H4 (cell line): ENCODE measurements around the gene CEP20. TPM values are rescaled to one million over a fixed set of nuclear protein-coding genes. Genes with fewer than 3 reads are reported as not detected.

Experiments
- DNase-seq: peaks from one replicate; pipeline ENCODE4 v3.0.0-alpha.2; 2015; ENCODE audit warnings: low spot score
- total RNA-seq: library from RNA; depleted of rRNA; stranded (reverse); fragments of >200 nt; shearing (Covaris generic); gene quantifications from 2 replicates; pipeline ENCODE4 v1.2.3, GENCODE V29; 2014; rRNA removed

CEP20 gene
- total RNA-seq, 1 experiment from 2014 or later = 87.2 TPM

GRCh38 chr16:15833541-15833940 lies 54.9 kb downstream of the CEP20 start:
- DNase-seq = no peak

DNA sequence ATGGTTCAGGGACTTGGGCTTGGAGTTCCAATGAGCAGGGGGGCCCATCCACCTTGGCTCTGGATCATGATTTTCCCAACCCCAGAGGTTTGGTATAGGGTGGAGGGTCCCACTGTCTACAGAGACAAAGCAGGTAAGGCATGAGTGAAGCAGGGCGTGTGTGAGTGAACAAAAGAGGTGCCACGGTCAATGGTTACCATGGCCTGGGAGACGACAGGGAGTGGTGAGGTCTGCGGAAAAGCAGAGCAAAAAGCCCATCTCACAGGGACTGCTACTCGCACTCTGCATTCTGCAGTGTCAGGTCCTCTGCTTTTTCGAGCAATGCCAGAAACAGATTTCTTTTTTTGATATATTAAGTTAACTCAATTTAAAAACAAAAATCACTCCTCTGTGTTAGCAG lies 56.2 kb downstream of the CEP20 start:
- DNase-seq = no peak

GRCh38 chr16:15830832-15831451 lies 57.5 kb downstream of the CEP20 start:
- DNase-seq = no peak

DNA sequence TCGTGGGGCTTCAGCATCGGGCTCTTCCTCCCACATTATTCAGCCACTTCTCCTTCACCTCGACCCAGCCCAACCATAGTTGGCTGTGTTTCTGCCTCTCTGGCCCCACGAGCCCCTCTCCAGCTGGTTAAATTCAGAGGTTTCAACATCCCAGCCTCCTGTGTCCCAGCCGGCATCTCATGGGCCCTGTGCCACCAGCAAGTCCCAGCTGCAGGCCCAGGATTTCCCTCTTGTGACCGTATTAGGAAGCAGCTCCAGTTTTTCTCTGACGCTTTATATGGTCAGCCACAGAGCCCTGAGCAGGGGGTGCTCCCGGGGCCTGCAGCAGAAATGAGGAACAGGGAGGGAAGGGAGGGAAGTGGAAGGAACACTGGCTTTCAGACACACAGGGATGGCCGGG lies 58.9 kb downstream of the CEP20 start:
- DNase-seq = no peak

GRCh38 chr16:15827709-15828343 lies 60.6 kb downstream of the CEP20 start:
- no peak for DNase-seq

DNA sequence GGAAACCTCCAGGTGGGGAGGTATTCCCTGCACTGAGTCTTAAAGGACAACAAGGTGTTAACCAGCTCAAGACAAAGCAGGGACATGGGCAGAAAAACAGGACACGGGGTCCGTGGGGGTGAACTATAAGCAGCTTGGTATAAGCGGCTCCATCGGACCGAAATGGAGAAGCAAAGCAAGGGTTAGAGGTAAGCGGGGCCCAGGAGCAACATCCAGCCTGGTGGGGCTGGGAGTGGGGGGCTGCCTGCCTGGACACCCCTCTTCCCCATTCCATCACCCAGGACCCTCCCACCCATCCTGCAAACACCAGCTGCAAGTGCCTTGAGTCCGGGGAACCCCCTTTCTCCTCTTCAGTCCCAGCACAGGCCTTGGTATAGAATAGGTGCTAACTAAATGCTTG lies 61.1 kb downstream of the CEP20 start:
- DNase-seq = no peak

DNA sequence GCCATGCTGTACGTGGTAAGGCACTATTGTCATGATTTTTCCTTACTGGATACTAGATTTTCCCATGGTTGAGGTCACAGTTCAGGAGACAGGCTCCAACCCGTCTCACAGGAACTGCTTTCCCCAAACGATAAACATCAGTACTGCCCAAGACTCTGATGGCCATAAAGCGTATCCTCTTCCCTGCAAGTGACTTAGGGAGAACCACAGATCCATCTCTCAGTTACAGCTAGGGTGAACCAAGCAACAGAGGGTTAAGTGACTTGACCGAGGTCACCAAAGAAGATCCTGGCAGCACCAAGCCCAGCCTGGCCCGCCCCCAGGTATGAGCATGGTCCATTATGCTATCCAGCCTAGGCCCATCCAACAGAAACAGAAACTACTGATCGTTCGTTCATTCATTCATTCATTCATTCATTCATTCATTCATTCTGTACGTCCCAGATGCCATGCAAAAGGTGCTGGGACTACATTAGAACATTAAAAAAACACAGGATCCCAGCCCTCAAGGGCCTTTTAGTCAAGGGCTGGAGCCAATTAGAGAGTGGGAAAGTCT lies 62.6 kb downstream of the CEP20 start:
- DNase-seq = no peak

- no peak for DNase-seq
These were observed 65.4 kb downstream of the CEP20 start for GRCh38 chr16:15822957-15823356.

- no peak for DNase-seq
These were observed 67.6 kb downstream of the CEP20 start for GRCh38 chr16:15820837-15821236.

- DNase-seq = no peak
These were observed 69.4 kb downstream of the CEP20 start for GRCh38 chr16:15819046-15819445.

DNA sequence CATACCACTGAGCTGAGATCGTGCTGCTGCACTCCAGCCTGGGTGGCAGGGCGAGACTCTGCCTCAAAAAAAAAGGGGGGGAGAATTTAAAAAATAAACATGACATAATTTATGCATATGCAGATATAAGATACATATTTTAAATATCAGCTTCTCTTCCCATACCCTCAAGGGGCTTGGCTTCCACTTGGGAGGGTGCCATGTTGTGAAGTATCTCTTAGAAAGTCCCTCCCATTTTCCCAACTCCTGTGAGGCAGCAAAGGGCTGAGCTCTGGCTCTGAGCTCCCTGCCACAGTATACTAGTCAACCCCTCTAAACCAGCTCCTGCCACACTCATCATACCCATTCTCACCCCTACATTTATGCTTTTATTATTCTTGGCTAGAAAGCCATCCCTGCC lies 71.0 kb downstream of the CEP20 start:
- DNase-seq = no peak

DNA sequence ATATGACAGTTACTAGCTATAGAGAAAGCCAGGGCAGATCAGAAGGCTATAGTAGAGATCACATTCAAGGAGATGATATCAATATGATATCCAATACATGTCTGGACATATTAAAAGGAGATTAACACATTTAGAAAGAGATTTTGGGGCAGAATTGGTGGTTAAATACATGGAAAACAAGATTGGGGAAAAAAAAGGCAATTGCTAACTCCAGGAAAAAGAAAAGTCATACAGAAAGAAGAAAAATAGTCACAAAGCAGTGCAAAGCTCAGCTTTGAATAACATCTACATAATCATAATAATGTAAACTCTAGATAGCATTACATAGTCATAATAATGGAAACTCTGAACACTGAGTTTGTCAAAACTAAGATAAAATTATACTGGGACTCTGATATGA lies 72.2 kb downstream of the CEP20 start:
- no peak for DNase-seq

Other genes with a start within 250 kb of the CEP20 start
- gene MARF1, start 245.4 kb downstream of the CEP20 start, total RNA-seq = 3.4 and 4.8 TPM in 2 replicates
- gene NDE1, start 238.4 kb downstream of the CEP20 start, total RNA-seq = 19.7 and 20.4 TPM in 2 replicates
- gene MYH11, start 31.6 kb downstream of the CEP20 start, total RNA-seq = not detected in 2 replicates
- gene ABCC1, start 61.0 kb upstream of the CEP20 start, total RNA-seq = 9.7 and 12.5 TPM in 2 replicates